Left ventricle myocardium superior (tissue), 1 donor: ENCODE measurements around the gene NOL11. TPM values are rescaled to one million over a fixed set of nuclear protein-coding genes. Genes with fewer than 3 reads are reported as not detected.
"Not testable (repeated sequence)": the region's sequence is repeated elsewhere in the genome, so short reads cannot be mapped to it uniquely, and the experiment has no call there.

Experiments
- ATAC-seq: fragments of 200-7000 bp; cut with Tn5 transposase; one replicate; pipeline ENCODE4 v1.9.1; 2020; ENCODE audit warnings: mild to moderate bottlenecking, moderate library complexity
- DNase-seq: peaks from one replicate; pipeline ENCODE4 v3.0.0-alpha.2; 2020
- intact Hi-C: fragments of 100-400 bp; cut with micrococcal nuclease; formaldehyde crosslinking; loops from one replicate; pipeline ENCODE4 v1.11.0; 2022
- total RNA-seq: library from RNA; stranded (reverse); fragmentation: NEBNext Ultra II Directional; extraction: Animal tissue kit (Norgen Biotek cat#: 25700); gene quantifications from one replicate; pipeline ENCODE4 v1.2.1, GENCODE V29; 2021
- donor health status: DM: no; HTN: yes; CAD: no; lungs with severe emphysema.

Gene NOL11
- total RNA-seq, 1 donor from 2014 or later, result 22.6 TPM

DNA sequence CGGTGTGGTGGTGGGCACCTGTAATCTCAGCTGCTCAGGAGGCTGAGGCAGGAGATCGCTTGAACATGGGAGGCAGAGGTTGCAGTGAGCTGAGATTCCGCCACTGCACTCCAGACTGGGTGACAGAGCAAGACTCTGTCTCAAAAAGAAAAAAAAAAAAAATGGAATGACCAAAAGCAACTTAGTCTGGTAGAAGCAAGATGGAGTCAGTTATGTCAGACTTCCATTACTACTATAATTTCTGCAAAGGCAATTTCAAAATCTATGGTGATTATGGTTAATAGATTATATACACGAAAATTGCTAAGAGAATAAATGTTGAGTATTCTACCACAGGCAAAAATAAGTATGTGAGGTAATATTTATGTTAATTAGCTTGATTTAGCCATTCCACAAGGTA, 32.3 kb downstream of the NOL11 start:
- DNase-seq (no peak), ATAC-seq (no peak)
- intact Hi-C loops, result no loop called here

DNA sequence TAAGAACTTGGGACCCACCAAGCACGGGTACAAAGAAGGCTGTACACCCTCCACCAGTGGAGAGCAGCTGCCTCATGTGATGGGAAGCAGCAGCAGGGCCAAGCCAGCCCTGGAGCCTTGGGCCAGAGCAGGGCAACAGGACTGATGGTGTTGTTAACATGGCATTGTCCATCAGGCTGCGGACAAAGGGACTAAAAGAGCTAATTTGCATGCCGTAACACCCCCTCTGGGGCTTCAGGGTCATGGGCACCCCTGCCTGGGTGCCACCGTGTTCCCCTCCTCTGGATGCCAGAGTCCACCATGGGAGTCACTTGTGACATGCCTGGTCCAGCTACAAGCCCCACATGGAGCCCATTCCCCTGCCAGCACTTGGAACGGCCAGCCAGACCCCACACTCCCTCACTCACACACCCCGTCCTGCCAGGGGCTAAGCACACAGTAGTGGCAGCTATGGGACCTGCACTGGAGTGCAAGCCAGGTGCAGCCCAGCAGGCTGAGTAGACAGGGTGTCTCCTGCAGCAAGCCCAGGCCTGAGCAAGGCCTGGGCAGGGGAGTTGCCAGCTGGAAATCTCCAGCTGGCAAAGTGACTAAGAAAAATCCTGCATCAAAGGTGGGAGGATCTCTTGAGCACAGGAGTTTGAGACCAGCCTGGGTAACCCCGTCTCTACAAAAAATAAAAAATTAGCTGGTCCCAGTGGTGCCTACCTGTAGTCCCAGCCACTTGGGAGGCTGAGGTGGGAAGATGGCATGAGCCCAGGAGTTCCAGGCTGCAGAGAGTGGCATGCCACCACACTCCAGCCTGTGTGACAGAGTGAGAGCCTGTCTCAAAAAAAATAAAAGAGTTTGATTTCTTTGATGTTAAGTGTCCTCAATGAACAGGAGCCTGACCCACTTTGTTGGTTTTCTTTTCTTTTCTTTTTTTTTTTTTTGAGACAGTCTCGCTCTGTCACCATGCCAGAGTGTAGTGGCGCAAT, 33.7 kb downstream of the NOL11 start:
- intact Hi-C loops, result no loop called here
- no peak for DNase-seq
- no peak for ATAC-seq

DNA sequence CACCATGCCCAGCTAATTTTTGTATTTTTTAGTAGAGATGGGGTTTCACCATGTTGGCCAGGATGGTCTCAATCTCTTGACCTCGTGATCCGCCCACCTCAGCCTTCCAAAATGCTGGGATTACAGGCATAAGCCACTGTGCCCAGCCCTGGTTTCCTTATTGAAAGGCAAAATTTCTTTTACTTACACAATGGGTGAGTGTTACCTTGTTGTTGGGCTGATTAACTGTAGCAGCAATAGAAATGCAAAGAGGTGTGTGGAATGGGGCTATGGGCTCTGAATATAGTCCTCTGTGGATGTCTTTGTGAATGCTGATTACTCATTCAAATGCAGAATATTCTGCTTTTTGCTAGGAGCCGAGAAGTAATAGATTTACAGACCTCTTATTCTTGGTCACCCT, 34.4 kb downstream of the NOL11 start:
- intact Hi-C loops, DNase-seq, ATAC-seq: not testable (repeated sequence)

DNA sequence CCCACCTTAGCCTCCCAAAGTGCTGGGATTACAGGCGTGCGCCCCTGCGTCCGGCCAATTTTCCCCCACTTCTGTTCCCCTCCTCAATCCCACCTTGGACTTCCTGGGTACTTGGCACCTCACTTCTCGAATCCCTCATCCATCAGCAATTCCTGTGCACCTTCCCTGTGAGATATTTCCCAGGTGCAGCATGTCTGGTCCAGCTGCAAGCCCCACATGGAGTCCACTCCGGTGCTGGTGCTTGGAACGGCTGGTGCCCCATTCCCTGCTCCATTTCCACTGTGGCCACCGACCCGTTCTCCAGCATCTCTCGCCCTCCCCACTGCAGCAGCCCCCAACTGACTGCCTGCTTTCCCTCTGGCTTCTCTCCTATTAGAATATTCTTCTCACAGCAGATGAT, 35.3 kb downstream of the NOL11 start:
- DNase-seq (no peak), ATAC-seq (no peak)
- intact Hi-C loops, result no loop called here

DNA sequence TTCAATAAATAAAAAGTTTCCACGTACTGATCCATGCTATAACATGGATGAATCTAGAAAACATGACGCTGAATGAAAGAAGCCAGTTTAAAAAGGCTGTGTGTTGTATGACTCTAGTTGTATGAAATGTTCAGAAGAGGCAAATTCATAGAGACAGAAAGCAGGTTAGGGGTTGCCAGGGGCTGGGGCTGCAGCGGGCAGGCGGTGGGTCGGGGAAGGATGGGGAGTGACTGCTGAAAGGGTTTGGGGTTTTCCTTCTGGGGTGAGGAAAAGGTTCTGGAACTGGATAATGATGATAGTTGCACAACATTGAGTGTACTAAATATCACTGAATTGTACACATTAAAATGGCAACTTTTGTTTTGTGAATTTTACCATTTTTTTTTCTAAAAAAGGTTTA, 36.3 kb downstream of the NOL11 start:
- intact Hi-C loops, result no loop called here
- ATAC-seq, result no peak
- DNase-seq, result no peak

DNA sequence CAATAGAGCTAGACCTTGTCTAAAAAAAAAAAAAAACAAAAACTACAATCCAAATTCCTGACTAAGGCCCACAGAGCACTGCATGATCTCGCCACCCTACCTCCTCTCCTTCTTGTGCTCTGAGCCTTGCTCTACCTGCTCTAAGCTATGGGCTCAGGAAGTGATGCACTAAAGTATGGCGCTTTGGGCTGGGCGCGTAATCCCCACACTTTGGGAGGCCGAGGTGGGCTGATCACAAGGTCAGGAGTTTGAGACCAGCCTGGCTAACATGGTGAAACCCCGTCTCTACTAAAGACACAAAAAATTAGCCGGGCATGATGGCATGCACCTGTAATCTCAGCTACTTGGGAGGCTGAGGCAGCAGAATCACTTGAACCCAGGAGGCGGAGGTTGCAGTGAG, 37.0 kb downstream of the NOL11 start:
- ATAC-seq, result not testable (repeated sequence)

DNA sequence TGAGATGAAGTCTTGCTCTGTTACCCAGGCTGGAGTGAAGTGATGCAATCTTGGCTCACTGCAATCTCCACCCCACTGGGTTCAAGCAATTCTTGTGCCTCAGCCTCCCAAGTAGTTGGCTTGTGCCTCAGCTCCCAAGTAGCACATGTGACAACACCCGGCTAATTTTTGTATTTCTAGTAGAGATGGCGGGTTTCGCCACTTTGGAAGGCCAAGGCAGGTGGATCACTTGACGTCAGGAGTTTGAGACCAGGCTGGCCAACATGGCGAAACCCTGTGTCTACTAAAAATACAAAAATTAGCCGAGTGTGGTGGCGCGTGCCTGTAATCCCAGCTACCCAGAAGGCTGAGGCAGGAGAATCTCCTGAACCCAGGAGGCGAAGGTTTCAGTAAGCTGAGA, 39.0 kb downstream of the NOL11 start:
- ATAC-seq, DNase-seq, intact Hi-C loops: not testable (repeated sequence)

More for the DNA sequence above, 37.0 kb downstream of the NOL11 start:
- intact Hi-C loops, DNase-seq: not testable (repeated sequence)

DNA sequence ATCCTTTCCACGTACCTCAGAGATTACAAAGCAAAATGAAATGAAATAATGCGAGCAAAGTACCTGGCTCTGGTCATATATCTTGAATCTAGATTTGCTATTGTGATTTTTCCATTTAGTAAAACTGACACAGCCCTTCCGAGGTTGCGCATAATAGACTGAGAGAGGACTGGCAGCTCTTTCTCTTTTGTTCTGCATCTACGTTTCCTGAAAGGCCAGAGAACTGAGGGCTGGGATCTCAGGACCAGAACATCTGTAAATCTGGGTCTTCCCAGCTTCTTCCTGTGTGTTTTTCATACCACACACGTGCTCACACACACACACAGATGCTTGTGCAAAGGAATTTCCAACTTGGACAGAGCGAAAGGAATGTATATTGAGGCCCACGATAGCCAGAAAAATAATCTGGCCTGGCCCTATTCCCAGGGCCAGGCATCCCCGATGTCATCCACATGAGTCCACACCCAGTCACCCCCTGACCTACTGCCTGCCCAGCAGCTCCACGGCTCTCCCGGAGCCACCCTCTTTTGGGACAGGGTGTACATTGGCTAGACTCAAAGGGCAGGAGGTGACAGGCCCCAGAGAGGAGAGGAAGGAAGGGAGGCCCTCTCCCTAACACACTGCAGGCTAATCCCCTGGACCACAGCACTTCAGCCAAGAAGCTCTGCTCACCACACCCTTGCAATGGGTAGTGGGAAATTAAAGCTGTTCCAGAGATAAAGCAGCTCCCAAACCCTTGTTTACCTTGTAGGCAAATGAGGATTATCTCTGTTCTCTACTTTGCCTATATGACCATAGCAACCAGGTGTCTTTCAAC, 41.8 kb downstream of the NOL11 start:
- DNase-seq, result peak; percentile 47
- intact Hi-C loops, result no loop called here
- peak; percentile 94 for ATAC-seq

DNA sequence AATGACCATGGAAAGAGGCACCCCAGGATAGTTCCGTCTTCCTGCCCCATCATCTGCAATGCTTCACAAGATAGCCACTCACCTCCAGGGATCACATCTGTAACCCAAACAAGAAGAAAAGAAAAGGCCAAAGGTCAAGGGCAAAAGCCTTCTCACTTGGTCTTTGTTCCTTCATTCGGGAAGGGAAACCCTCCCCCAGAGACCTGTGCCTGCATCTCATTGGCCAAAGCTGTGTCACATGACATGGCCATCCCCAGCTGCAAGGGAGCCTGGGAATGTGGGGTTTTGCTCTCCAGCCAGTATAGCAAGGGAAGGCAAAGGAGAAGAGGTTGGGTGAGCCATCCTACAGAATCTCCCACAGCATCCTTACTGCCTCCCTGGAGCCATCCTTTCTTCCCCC, 47.9 kb downstream of the NOL11 start:
- ATAC-seq, result no peak
- intact Hi-C loops, result no loop called here
- DNase-seq, result no peak

DNA sequence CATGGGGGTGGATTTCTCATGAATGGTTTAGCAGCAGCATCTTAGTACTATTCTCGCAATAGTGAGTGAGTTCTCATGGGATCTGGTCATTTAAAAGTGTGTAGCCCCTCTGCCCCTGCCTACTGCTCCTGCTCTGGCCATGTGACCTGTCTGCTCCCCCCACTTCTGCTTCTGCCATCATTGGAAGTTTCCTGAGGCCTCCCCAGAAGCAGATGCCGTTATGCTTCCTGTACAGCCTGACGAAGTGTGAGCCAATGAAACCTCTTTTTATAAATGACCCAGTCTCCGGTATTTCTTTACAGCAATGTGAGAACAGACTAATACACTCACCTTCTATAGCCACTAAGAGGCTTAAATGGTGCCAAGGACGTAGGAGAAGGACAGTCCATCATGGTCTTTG, 51.5 kb downstream of the NOL11 start:
- DNase-seq, result no peak
- ATAC-seq, result no peak
- intact Hi-C loops, result no loop called here

DNA sequence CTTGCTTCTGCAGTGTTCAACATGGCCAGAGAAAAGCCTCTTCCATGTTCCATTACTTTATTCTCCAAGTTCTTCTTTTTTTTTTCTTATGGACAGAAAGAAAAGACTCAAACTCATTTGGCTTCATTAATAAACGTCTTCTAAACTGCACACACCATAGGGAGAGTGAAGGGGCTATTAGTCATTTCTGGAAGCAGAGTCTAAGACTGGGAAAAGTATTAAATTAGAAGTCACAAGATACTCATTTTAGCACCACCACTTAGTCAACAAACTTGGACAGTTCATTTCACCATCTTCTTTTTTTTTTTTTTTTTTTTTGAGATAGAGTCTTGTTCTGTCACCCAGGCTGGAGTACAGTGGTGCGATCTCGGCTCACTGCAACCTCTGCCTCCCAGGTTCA, 52.8 kb downstream of the NOL11 start:
- ATAC-seq (no peak), DNase-seq (no peak)
- intact Hi-C loops, result no loop called here

DNA sequence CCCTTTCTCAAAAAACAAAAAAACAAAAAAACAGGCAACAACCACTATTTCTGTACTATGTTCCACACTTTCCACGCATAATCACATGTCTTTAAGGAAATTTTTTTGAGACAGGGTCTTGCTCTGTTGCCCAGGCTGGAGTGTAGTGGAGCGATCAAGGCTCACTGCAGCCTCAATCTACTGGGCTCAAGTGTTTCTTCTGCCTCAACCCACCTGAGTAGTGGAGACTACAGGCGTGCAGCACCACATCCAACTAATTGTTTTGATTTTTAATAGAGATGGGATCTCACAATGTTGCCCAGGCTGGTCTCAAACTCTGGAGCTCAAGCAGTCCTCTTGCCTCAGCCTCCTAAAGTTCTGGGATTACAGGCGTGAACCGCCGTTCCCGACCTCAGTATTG, 54.9 kb downstream of the NOL11 start:
- ATAC-seq (no peak), DNase-seq (no peak)
- intact Hi-C loops, result no loop called here

DNA sequence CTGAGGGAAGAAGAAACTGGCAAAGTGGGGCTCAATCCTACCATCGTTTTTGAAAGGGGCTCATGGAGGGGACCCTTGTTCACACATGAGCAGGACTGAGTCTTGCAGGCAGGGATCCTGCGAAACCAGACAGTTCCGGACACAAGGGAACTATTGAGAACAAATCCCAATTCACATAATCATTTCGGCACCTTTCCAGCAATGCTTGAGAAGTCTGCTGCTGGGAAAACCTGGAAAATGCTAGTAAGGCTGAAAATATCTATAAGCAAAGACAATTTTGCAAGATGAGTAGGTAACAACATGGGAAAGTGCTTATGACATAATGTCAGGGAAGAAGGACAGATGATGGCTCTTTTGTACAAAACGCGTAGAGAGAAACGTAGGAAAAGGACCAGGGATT, 55.5 kb downstream of the NOL11 start:
- ATAC-seq, result no peak
- intact Hi-C loops, result no loop called here
- no peak for DNase-seq

DNA sequence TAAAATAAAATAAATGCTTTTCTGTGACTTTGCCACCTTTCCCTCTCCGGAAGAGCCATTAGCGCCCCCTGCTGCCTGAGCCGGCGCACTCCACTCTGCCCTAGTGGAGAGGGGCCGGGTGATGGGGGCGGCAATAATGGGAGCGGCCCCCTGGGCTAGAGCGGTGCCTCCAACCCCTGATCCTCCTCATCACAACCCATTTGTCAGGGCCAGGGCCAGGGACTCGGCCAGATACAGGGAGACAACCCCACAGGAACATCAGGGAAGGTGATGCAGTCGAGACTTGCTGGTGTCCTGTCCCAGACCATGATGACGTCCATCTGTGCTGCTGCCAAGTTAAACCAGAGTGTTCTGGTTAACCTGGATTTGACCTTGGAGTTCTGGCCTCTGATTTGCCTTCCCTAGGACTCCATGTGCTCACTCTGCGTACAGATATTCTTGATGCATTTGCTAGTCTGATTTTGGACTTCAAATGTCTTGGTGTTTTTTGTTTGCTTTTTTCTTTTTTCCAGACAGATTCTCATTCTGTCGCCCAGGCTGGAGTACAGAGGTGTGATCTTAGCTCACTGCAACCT, 61.4 kb downstream of the NOL11 start:
- intact Hi-C loops, result no loop called here
- peak; percentile 88 for ATAC-seq
- peak; percentile 35 for DNase-seq

DNA sequence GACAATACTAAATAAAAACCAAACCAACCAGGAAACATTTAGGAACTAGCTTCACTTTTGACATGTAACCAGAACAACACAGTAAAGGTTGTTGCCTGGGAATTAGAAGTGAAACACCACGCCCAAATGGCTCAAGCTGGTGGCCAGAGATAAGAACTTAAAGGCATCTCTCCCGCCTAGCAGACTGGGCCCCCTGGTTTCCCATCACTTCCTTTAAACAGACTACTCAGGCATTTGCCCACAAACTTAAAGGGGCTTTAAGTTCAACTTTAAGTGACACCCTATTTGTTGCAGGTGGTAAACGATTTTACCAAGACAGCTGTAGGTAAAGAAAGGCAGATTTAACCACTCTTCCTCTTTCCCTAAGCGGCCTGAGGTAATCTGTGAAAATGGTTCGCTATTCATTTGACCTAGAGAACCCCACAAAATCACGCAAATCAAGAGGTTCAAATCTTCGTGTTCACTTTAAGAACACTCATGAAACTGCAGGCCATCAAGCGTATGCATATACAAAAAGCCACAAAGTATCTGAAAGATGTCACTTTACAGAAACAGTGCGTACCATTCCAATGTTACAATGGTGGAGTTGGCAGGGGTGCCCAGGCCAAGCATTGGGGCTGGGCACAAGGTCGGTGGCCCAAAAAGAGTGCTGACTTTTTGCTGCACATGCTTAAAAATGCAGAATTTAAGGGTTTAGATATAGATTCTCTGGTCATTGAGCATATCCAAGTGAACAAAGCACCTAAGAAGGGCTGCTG, 66.8 kb downstream of the NOL11 start:
- ATAC-seq, result no peak
- intact Hi-C loops, result no loop called here
- no peak for DNase-seq

DNA sequence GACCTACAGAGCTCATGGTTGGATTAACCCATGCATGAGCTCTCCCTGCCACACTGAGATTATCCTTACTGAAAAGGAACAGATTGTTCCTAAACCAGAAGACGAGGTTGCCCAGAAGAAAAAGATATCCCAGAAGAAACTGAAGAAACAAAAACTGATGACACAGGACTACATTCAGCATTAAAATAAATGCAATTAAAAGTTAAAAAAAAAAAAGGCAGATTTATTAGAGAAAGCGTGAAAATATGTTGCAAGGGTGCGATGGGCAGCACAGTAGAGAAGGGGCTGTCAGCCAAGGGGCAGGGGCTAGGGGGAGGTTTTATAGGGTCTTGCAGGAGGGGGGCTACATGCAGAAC, 67.4 kb downstream of the NOL11 start:
- intact Hi-C loops, result no loop called here

DNA sequence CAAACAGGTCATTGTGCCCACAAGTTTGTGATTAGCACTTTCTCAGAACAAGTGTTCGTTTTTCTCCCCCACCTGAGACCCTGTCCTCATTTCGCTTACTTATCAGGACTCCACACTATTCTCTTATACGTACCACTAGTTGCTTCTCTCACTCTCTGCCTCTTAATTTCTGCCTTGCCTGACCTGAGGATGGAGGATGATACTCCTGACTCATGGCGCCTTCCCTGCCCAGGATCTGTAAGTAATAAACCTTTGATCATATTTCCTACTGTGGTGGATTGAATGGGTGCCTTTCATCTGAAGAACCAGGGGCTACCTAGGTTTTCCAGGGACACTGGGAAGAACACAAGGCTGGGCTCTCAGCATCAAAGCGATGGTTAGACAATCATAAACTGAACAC, 67.8 kb downstream of the NOL11 start:
- intact Hi-C loops, result no loop called here
- no peak for DNase-seq
- no peak for ATAC-seq

More for the DNA sequence above, 67.4 kb downstream of the NOL11 start:
- DNase-seq (no peak), ATAC-seq (no peak)
